Measurements from ENCODE around the gene LGALS9C.
"Not testable (repeated sequence)": the region's sequence is repeated elsewhere in the genome, so short reads cannot be mapped to it uniquely, and the experiment has no call there.

- TF ChIP-seq, protein P1, sequence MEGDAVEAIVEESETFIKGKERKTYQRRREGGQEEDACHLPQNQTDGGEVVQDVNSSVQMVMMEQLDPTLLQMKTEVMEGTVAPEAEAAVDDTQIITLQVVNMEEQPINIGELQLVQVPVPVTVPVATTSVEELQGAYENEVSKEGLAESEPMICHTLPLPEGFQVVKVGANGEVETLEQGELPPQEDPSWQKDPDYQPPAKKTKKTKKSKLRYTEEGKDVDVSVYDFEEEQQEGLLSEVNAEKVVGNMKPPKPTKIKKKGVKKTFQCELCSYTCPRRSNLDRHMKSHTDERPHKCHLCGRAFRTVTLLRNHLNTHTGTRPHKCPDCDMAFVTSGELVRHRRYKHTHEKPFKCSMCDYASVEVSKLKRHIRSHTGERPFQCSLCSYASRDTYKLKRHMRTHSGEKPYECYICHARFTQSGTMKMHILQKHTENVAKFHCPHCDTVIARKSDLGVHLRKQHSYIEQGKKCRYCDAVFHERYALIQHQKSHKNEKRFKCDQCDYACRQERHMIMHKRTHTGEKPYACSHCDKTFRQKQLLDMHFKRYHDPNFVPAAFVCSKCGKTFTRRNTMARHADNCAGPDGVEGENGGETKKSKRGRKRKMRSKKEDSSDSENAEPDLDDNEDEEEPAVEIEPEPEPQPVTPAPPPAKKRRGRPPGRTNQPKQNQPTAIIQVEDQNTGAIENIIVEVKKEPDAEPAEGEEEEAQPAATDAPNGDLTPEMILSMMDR (IDR thresholded peaks at IDR 0.05; ENCODE audit: low read depth, low read length), result not testable (repeated sequence)
- not testable (repeated sequence) for TF ChIP-seq POLR2A (IDR thresholded peaks at IDR 0.05; ENCODE audit: extremely low read depth, insufficient read length); MAX (IDR thresholded peaks at IDR 0.05; ENCODE audit: low read depth, low read length)
Measured at GRCh38 chr17:18459035-18459434, 17.6 kb upstream of the LGALS9C start.
